Measurements from ENCODE around the gene PRR36.

The PRR36 gene

DNA sequence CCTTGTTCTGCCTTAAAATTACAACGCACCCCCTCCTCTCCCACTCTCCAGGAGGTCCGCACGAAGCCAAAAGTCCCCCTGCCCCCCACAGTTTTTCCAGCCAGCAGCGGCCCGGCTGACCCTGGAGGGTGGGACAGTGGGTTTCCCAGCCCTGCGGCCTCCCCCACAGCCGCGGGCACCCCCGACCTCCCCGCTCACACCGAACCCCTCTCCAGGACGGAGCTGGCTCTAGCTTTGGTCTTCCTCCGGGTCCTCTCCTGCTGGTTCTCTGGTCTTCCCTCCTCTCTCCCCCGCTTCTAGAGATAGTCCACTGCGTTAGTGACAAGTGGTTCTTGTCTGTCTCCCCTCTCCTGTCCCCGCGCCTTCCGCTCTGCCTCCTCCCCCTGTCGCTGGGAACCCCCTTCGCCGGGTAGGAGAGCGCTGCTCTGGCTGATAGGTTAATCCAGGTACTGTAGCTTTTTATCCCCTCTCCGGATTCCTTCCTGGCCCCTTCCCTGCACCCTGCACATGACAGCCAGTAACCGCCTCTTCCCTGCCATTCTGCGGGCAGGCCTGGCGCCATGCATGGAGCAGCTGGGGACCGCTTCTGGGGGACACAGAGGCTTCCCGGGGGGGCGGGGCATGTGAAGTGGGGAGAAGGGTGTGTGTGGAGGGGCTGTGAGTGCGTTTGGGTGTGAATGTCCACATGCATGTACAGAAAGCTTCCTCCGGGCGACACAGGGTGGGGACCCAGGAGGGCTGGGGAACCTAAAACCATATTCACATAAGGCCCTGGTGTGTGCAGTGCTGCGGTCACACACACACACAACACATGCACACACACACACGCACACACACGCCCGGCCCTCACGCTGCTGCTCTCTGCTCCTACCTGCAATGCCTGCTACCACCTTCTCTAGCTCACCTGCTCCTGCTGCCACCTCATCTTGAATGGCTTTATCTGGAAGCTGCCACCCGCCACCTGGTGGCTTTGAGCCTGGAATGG lies 17.2 kb downstream of the PRR36 start:
- Histone ChIP-seq H3K4me3 (replicated peaks; ENCODE audit: insufficient read depth, low read length) (no peak overlapping the region), H3K27me3 (ENCODE audit: insufficient read depth, poor library complexity, severe bottlenecking) (peaks cover 2% of the 10 kb centered on the region), H3K27ac (replicated peaks) (no peak overlapping the region)
- TF ChIP-seq, protein P1, sequence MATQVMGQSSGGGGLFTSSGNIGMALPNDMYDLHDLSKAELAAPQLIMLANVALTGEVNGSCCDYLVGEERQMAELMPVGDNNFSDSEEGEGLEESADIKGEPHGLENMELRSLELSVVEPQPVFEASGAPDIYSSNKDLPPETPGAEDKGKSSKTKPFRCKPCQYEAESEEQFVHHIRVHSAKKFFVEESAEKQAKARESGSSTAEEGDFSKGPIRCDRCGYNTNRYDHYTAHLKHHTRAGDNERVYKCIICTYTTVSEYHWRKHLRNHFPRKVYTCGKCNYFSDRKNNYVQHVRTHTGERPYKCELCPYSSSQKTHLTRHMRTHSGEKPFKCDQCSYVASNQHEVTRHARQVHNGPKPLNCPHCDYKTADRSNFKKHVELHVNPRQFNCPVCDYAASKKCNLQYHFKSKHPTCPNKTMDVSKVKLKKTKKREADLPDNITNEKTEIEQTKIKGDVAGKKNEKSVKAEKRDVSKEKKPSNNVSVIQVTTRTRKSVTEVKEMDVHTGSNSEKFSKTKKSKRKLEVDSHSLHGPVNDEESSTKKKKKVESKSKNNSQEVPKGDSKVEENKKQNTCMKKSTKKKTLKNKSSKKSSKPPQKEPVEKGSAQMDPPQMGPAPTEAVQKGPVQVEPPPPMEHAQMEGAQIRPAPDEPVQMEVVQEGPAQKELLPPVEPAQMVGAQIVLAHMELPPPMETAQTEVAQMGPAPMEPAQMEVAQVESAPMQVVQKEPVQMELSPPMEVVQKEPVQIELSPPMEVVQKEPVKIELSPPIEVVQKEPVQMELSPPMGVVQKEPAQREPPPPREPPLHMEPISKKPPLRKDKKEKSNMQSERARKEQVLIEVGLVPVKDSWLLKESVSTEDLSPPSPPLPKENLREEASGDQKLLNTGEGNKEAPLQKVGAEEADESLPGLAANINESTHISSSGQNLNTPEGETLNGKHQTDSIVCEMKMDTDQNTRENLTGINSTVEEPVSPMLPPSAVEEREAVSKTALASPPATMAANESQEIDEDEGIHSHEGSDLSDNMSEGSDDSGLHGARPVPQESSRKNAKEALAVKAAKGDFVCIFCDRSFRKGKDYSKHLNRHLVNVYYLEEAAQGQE (IDR thresholded peaks at IDR 0.05; ENCODE audit: insufficient replicate concordance, low read depth), result no peak
- no peak for TF ChIP-seq GABPA (IDR thresholded peaks at IDR 0.05; ENCODE audit: low read depth)
- TF ChIP-seq, protein P2, sequence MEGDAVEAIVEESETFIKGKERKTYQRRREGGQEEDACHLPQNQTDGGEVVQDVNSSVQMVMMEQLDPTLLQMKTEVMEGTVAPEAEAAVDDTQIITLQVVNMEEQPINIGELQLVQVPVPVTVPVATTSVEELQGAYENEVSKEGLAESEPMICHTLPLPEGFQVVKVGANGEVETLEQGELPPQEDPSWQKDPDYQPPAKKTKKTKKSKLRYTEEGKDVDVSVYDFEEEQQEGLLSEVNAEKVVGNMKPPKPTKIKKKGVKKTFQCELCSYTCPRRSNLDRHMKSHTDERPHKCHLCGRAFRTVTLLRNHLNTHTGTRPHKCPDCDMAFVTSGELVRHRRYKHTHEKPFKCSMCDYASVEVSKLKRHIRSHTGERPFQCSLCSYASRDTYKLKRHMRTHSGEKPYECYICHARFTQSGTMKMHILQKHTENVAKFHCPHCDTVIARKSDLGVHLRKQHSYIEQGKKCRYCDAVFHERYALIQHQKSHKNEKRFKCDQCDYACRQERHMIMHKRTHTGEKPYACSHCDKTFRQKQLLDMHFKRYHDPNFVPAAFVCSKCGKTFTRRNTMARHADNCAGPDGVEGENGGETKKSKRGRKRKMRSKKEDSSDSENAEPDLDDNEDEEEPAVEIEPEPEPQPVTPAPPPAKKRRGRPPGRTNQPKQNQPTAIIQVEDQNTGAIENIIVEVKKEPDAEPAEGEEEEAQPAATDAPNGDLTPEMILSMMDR (IDR thresholded peaks at IDR 0.05; ENCODE audit: insufficient read depth, low read length), result no peak
- TF ChIP-seq SPI1 (IDR thresholded peaks at IDR 0.05; ENCODE audit: borderline replicate concordance, low read depth), result no peak
- TF ChIP-seq POLR2AphosphoS5 (IDR thresholded peaks at IDR 0.05; ENCODE audit: low read depth), result no peak
- no peak for DNase-seq (ENCODE audit: low read depth in 1 of 2, low spot score in 1 of 2)

DNA sequence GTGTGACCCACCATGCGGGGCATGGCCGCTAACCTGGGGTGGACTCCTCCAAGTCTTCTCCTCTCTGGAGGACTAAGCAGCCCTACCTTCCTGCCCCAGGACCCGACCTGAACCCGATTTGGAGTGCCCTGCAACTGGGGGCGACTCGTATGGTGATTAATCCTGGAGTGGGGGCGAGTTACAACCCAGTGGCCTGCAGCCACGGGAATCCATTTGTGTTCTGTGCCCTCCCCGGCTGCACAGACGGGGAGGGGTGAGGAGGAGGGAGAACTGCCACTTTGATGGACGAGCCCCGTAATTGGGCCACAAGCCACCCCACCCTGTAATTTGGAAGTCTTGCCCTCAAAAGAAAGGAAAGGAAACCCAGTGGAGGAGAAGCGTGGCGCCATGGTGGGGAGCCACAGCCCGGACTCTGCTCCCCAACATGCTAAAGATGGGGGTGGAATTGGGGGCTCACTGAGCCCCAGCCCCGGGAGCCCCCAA lies 18.0 kb downstream of the PRR36 start:
- no peak for TF ChIP-seq GABPA (IDR thresholded peaks at IDR 0.05; ENCODE audit: low read depth)
- no peak for TF ChIP-seq POLR2AphosphoS5 (IDR thresholded peaks at IDR 0.05; ENCODE audit: low read depth)
- TF ChIP-seq SPI1 (IDR thresholded peaks at IDR 0.05; ENCODE audit: borderline replicate concordance, low read depth), result no peak
- TF ChIP-seq, protein P2 (IDR thresholded peaks at IDR 0.05; ENCODE audit: insufficient read depth, low read length), result no peak
- TF ChIP-seq, protein P1 (IDR thresholded peaks at IDR 0.05; ENCODE audit: insufficient replicate concordance, low read depth), result no peak
- H3K4me3 ChIP-seq (replicated peaks; ENCODE audit: insufficient read depth, low read length), result no peak overlapping the region
- no peak for DNase-seq (ENCODE audit: low read depth in 1 of 2, low spot score in 1 of 2)
- H3K27ac ChIP-seq (replicated peaks), result no peak overlapping the region
- H3K27me3 ChIP-seq (ENCODE audit: insufficient read depth, poor library complexity, severe bottlenecking), result no peaks in the 10 kb centered on the region

DNA sequence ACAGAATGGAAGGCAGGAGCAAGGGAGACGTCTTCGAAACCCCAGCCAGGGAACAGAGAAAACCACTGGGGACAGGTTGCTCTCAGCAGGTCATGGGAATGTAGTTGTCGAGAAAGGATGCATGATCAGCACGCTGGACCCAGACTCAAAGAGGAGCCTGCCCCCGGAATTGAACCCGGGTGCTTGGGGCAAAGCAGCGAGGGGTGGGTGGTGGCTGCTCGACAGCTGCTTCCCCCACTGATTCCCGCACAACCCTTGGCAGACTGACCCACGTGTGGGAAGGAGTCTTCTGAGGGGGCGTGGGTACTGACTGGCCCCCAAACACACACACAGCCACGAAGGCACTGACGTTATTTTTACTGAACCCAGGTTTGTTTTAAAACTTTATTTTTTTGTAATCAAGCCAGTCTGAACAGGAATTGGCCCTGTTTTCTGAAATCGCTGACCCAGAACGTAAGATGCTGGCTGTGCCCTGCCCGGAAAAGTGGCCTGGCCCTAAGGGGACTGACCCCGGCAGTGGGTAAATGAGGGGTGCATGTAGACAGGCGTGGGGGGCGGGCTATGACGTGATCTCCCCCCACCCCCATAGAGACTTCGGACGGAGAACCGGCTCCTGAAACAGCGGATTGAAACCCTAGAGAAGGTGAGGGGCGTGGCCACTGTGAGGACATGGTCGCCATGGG lies 18.6 kb downstream of the PRR36 start:
- DNase-seq (ENCODE audit: low read depth in 1 of 2, low spot score in 1 of 2), result no peak
- TF ChIP-seq POLR2AphosphoS5 (IDR thresholded peaks at IDR 0.05; ENCODE audit: low read depth) (no peak), SPI1 (IDR thresholded peaks at IDR 0.05; ENCODE audit: borderline replicate concordance, low read depth) (no peak)
- Histone ChIP-seq H3K4me3 (replicated peaks; ENCODE audit: insufficient read depth, low read length) (no peak overlapping the region), H3K27ac (replicated peaks) (no peak overlapping the region), H3K27me3 (ENCODE audit: insufficient read depth, poor library complexity, severe bottlenecking) (no peaks in the 10 kb centered on the region)

DNA sequence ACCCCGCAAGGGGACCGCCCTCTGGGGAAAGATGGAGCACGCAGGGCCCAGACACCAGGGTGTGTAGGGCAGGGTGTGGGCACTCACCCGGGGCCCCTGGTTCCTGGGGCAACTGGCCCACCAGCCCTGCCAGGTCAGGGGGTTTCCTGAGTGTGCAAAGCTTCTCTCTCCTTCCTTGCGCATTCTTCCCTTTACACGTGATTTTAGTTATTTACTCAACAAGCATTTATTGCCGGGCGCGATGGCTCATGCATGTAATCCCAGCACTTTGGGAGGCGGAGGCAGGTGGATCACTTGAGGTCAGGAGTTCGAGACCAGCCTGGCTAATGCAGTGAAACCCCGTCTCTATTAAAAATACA lies 20.4 kb downstream of the PRR36 start:
- no peak overlapping the region for H3K4me3 ChIP-seq (replicated peaks; ENCODE audit: insufficient read depth, low read length)
- DNase-seq (ENCODE audit: low read depth in 1 of 2, low spot score in 1 of 2), result no peak
- TF ChIP-seq, protein P1 (IDR thresholded peaks at IDR 0.05; ENCODE audit: insufficient replicate concordance, low read depth), result no peak
- no peak for TF ChIP-seq SPI1 (IDR thresholded peaks at IDR 0.05; ENCODE audit: borderline replicate concordance, low read depth)
- TF ChIP-seq POLR2AphosphoS5 (IDR thresholded peaks at IDR 0.05; ENCODE audit: low read depth), result no peak
- no peak for TF ChIP-seq GABPA (IDR thresholded peaks at IDR 0.05; ENCODE audit: low read depth)
- TF ChIP-seq, protein P2 (IDR thresholded peaks at IDR 0.05; ENCODE audit: insufficient read depth, low read length), result no peak

More for the DNA sequence above, 20.4 kb downstream of the PRR36 start:
- H3K27me3 ChIP-seq (ENCODE audit: insufficient read depth, poor library complexity, severe bottlenecking), result no peaks in the 10 kb centered on the region
- H3K27ac ChIP-seq (replicated peaks), result no peak overlapping the region
